ENCODE results near the gene MRI1. TPM values are rescaled to one million over a fixed set of nuclear protein-coding genes. Genes with fewer than 3 reads are reported as not detected.

MRI1 gene
- total and polyA plus RNA-seq, 2 experiments from 2014 or later: 12.3 to 44.5 TPM

DNA sequence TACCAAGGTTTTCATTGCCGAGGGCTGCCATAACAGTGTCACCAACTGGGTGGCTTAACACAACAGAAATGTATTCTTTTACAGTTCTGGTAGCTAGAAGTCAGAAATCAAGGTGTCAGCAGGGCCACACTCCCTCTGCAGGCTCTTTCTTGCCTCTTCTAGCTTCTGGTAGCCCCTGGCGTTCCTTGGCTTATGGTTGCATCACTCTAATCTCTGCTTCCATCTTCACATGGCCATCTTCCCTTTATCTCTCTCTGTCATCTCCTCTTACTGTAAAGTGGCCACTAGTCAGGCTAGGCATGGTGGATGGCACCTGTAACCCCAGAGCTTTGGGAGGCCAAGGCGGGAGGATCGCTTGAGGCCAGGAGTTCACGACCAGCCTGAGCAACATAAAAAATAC, 38.0 kb upstream of the MRI1 start:
- Histone ChIP-seq H3F3A (replicated peaks; ENCODE audit: low read depth) (peaks cover 10% of the 10 kb centered on the region; the same call in 1 of the 2 replicates), H4K20me1 (replicated peaks; ENCODE audit: insufficient read depth) (no peaks in the 10 kb centered on the region), H3K79me2 (replicated peaks; ENCODE audit: insufficient read depth) (no peaks in the 10 kb centered on the region), H3K9me2 (ENCODE audit: insufficient read depth) (no peaks in the 10 kb centered on the region), H3K27ac (ENCODE audit: low read depth) (no peak overlapping the region), H2AFZ (no peak overlapping the region), H3K4me1 (ENCODE audit: insufficient read depth) (peaks cover 8% of the 10 kb centered on the region; the same call in 1 of the 2 replicates), H3K4me2 (no peak overlapping the region), H3K4me3 (no peak overlapping the region), H3K36me3 (ENCODE audit: insufficient read depth) (no peaks in the 10 kb centered on the region), H3K27me3 (ENCODE audit: insufficient read depth) (no peaks in the 10 kb centered on the region)
- no peaks in the 10 kb centered on the region for H3K9me3 Mint-ChIP-seq
- no peak for DNase-seq (ENCODE audit: low spot score)
- H3K4me1 Mint-ChIP-seq: peaks cover 9% of the 10 kb centered on the region; the same call in 2 of the 3 replicates
- H3K27ac Mint-ChIP-seq: no peak overlapping the region
- no peaks in the 10 kb centered on the region for H3K36me3 Mint-ChIP-seq (ENCODE audit: low read depth)
- H3K4me3 Mint-ChIP-seq: no peak overlapping the region
- ATAC-seq: no peak
- no peak for TF ChIP-seq ZNF331 (CRISPR knock-in tag; IDR thresholded peaks at IDR 0.05; ENCODE audit: low read depth)
- TF ChIP-seq, protein P1, sequence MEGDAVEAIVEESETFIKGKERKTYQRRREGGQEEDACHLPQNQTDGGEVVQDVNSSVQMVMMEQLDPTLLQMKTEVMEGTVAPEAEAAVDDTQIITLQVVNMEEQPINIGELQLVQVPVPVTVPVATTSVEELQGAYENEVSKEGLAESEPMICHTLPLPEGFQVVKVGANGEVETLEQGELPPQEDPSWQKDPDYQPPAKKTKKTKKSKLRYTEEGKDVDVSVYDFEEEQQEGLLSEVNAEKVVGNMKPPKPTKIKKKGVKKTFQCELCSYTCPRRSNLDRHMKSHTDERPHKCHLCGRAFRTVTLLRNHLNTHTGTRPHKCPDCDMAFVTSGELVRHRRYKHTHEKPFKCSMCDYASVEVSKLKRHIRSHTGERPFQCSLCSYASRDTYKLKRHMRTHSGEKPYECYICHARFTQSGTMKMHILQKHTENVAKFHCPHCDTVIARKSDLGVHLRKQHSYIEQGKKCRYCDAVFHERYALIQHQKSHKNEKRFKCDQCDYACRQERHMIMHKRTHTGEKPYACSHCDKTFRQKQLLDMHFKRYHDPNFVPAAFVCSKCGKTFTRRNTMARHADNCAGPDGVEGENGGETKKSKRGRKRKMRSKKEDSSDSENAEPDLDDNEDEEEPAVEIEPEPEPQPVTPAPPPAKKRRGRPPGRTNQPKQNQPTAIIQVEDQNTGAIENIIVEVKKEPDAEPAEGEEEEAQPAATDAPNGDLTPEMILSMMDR (conservative IDR thresholded peaks at IDR 0.05; ENCODE audit: low read depth in 2 of 2): no peak
- TF ChIP-seq, protein P2, sequence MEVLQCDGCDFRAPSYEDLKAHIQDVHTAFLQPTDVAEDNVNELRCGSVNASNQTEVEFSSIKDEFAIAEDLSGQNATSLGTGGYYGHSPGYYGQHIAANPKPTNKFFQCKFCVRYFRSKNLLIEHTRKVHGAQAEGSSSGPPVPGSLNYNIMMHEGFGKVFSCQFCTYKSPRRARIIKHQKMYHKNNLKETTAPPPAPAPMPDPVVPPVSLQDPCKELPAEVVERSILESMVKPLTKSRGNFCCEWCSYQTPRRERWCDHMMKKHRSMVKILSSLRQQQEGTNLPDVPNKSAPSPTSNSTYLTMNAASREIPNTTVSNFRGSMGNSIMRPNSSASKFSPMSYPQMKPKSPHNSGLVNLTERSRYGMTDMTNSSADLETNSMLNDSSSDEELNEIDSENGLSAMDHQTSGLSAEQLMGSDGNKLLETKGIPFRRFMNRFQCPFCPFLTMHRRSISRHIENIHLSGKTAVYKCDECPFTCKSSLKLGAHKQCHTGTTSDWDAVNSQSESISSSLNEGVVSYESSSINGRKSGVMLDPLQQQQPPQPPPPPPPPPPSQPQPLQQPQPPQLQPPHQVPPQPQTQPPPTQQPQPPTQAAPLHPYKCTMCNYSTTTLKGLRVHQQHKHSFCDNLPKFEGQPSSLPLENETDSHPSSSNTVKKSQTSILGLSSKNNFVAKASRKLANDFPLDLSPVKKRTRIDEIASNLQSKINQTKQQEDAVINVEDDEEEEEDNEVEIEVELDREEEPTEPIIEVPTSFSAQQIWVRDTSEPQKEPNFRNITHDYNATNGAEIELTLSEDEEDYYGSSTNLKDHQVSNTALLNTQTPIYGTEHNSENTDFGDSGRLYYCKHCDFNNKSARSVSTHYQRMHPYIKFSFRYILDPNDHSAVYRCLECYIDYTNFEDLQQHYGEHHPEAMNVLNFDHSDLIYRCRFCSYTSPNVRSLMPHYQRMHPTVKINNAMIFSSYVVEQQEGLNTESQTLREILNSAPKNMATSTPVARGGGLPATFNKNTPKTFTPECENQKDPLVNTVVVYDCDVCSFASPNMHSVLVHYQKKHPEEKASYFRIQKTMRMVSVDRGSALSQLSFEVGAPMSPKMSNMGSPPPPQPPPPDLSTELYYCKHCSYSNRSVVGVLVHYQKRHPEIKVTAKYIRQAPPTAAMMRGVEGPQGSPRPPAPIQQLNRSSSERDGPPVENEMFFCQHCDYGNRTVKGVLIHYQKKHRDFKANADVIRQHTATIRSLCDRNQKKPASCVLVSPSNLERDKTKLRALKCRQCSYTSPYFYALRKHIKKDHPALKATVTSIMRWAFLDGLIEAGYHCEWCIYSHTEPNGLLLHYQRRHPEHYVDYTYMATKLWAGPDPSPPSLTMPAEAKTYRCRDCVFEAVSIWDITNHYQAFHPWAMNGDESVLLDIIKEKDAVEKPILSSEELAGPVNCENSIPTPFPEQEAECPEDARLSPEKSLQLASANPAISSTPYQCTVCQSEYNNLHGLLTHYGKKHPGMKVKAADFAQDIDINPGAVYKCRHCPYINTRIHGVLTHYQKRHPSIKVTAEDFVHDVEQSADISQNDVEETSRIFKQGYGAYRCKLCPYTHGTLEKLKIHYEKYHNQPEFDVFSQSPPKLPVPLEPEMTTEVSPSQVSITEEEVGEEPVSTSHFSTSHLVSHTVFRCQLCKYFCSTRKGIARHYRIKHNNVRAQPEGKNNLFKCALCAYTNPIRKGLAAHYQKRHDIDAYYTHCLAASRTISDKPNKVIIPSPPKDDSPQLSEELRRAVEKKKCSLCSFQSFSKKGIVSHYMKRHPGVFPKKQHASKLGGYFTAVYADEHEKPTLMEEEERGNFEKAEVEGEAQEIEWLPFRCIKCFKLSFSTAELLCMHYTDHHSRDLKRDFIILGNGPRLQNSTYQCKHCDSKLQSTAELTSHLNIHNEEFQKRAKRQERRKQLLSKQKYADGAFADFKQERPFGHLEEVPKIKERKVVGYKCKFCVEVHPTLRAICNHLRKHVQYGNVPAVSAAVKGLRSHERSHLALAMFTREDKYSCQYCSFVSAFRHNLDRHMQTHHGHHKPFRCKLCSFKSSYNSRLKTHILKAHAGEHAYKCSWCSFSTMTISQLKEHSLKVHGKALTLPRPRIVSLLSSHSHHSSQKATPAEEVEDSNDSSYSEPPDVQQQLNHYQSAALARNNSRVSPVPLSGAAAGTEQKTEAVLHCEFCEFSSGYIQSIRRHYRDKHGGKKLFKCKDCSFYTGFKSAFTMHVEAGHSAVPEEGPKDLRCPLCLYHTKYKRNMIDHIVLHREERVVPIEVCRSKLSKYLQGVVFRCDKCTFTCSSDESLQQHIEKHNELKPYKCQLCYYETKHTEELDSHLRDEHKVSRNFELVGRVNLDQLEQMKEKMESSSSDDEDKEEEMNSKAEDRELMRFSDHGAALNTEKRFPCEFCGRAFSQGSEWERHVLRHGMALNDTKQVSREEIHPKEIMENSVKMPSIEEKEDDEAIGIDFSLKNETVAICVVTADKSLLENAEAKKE (CRISPR knock-in tag; IDR thresholded peaks at IDR 0.05): no peak
- TF ChIP-seq, protein P3, sequence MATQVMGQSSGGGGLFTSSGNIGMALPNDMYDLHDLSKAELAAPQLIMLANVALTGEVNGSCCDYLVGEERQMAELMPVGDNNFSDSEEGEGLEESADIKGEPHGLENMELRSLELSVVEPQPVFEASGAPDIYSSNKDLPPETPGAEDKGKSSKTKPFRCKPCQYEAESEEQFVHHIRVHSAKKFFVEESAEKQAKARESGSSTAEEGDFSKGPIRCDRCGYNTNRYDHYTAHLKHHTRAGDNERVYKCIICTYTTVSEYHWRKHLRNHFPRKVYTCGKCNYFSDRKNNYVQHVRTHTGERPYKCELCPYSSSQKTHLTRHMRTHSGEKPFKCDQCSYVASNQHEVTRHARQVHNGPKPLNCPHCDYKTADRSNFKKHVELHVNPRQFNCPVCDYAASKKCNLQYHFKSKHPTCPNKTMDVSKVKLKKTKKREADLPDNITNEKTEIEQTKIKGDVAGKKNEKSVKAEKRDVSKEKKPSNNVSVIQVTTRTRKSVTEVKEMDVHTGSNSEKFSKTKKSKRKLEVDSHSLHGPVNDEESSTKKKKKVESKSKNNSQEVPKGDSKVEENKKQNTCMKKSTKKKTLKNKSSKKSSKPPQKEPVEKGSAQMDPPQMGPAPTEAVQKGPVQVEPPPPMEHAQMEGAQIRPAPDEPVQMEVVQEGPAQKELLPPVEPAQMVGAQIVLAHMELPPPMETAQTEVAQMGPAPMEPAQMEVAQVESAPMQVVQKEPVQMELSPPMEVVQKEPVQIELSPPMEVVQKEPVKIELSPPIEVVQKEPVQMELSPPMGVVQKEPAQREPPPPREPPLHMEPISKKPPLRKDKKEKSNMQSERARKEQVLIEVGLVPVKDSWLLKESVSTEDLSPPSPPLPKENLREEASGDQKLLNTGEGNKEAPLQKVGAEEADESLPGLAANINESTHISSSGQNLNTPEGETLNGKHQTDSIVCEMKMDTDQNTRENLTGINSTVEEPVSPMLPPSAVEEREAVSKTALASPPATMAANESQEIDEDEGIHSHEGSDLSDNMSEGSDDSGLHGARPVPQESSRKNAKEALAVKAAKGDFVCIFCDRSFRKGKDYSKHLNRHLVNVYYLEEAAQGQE (IDR thresholded peaks at IDR 0.05; ENCODE audit: unreplicated experiment): no peak
- TF ChIP-seq, protein P4, sequence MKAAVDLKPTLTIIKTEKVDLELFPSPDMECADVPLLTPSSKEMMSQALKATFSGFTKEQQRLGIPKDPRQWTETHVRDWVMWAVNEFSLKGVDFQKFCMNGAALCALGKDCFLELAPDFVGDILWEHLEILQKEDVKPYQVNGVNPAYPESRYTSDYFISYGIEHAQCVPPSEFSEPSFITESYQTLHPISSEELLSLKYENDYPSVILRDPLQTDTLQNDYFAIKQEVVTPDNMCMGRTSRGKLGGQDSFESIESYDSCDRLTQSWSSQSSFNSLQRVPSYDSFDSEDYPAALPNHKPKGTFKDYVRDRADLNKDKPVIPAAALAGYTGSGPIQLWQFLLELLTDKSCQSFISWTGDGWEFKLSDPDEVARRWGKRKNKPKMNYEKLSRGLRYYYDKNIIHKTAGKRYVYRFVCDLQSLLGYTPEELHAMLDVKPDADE (IDR thresholded peaks at IDR 0.05): no peak
- no peak for TF ChIP-seq EZH2 (IDR thresholded peaks at IDR 0.05; ENCODE audit: low read depth, unreplicated experiment)
- TF ChIP-seq EZH2phosphoT487 (IDR thresholded peaks at IDR 0.05; ENCODE audit: unreplicated experiment): no peak
- TF ChIP-seq STAT1 (IDR thresholded peaks at IDR 0.05; ENCODE audit: unreplicated experiment): no peak
- TF ChIP-seq POLR2AphosphoS5 (IDR thresholded peaks at IDR 0.05; ENCODE audit: low read depth): no peak
- TF ChIP-seq CREB1 (CRISPR knock-in tag; IDR thresholded peaks at IDR 0.05; ENCODE audit: low read depth): no peak
- no peak for TF ChIP-seq JUNB (IDR thresholded peaks at IDR 0.05; ENCODE audit: unreplicated experiment)
- TF ChIP-seq ZNF114 (CRISPR knock-in tag; IDR thresholded peaks at IDR 0.05): no peak
- no peak for TF ChIP-seq NANOG (IDR thresholded peaks at IDR 0.05; ENCODE audit: borderline replicate concordance)
- peaks cover 4% of the 10 kb centered on the region for H3K27me3 Mint-ChIP-seq (ENCODE audit: insufficient read depth, low read depth, poor library complexity)

All from GM23338 (cell line).